GM12891 (cell line): ENCODE data around the gene SPARC.
A peak's percentile ranks its signal among the peaks of the same experiment; 100 is the strongest.

Experiments used
- DNase-seq: peaks from one replicate; pipeline ENCODE4 v3.0.0; 2011; ENCODE audit warnings: low spot score; ENCODE audit not compliant: insufficient read length
- FAIRE-seq: peaks from 2 replicates; lab custom pipeline; 2011; peaks lifted over from hg19 to GRCh38; lab: Jason Lieb, UNC
- PAX5 ChIP-seq: IDR thresholded peaks from 2 replicates; pipeline ENCODE4 v1.6.1; 2011; ENCODE audit warnings: low read length, moderate library complexity, mild to moderate bottlenecking; ENCODE audit not compliant: insufficient read depth, severe bottlenecking
- POLR2A ChIP-seq: IDR thresholded peaks from 2 replicates; pipeline ENCODE4 v1.6.1; 2011; ENCODE audit warnings: low read depth, low read length, control low read depth
- POLR2AphosphoS5 ChIP-seq: IDR thresholded peaks from 2 replicates; pipeline ENCODE4 v1.6.1; 2011; ENCODE audit warnings: low read depth, low read length, control low read depth
- POU2F2 ChIP-seq: IDR thresholded peaks from 2 replicates; pipeline ENCODE4 v1.6.1; 2011; ENCODE audit warnings: low read depth, mild to moderate bottlenecking, control low read depth, low read length, moderate library complexity
- SPI1 ChIP-seq: IDR thresholded peaks from 2 replicates; pipeline ENCODE4 v1.6.1; 2011; ENCODE audit warnings: low read depth, low read length, control low read depth
- TAF1 ChIP-seq: IDR thresholded peaks from 2 replicates; pipeline ENCODE4 v1.6.1; 2011; ENCODE audit warnings: low read depth, low read length, control low read depth

The SPARC gene

GRCh38 chr5:151662805-151663204 is 23.9 kb downstream of the SPARC start:
- no peak for FAIRE-seq
- DNase-seq: no peak
- TF ChIP-seq POU2F2 (no peak), POLR2AphosphoS5 (no peak; the same call in 1 of the 2 replicates), TAF1 (no peak), POLR2A (no peak; the same call in 1 of the 2 replicates), PAX5 (peak; percentile 40), SPI1 (peak; percentile 62)

DNA sequence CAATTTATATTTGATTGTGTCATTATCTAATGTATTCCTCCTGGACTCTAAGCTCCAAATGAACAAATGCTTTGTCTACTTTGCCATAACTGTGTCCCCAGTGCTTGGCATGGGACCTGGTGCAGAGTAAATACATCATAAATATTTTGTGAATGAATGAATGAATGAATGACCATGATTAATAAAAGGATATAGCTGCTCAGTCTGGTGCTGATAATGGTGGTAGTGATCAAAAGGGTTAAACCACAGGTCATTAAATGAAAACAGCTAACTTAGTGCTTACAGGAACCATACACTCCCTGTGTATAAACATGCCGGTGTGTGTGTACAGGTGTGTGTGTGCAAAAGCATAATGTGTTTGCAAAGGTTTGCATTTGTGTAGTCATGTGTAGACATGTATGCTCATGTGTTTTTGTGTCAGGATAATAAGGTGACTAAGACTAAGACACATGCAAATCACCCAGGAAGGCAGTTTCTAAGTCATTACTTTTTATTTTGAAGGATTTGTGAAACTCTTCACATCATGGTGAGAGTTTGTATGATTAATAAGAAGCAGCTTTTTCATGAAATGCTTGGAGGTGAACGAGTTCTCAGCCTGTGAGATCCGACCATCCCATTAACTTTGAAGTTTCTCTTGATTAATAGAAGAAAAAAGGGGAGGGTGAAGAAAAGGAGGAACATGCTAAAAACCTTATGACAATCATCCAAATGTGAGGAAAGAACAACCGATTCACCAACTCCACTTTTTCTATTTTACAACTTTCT is 24.6 kb downstream of the SPARC start:
- FAIRE-seq (peak; percentile 93), DNase-seq (no peak)
- TF ChIP-seq SPI1: no peak
- TF ChIP-seq POU2F2: peak; percentile 81; the same call in 1 of the 2 replicates
- TF ChIP-seq TAF1: no peak

DNA sequence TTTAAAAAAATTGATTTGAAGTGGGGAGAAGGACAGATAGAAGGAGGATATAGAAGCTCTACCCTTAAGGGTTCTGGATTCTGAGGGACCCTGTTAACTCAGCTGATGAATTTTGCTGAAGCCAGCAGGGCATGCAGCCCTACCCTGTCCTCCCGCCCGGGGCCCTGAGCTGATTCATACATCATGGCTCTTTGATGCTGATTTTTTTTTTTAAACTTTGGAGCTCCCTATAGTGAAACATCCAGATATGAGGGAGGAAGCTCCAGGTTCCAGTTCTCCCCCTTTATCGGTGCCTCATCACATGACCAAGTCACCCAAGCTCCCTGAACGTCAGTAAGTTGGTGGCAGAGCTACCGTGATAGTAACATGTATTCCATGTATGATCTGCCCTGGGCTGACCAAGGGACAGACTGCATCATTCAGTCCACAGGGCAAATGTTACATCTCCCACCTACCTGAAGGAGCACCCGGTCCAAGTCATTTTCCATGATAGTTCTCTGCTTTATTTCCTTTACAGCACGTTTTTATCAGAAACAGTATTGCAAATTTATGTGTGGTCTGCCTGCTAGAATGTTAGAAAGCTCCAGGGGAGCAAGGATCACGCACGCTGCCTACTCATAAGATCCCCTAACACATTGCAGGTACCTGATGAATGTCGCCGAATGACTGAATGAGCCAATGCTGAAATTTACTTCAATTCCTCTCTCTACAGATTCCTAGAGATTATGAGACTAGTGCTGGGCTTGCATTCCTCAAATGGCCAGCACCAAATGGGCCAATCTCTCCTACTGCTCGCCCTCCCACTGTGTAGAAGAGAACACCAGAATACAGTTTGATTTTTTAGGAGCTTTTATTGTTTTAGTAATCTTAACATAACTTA is 25.9 kb downstream of the SPARC start:
- FAIRE-seq (no peak), DNase-seq (no peak)
- TF ChIP-seq TAF1: no peak
- no peak for TF ChIP-seq POU2F2
- no peak for TF ChIP-seq POLR2AphosphoS5
- TF ChIP-seq POLR2A: no peak
- no peak for TF ChIP-seq PAX5
- no peak for TF ChIP-seq SPI1

- DNase-seq (peak; percentile 44), FAIRE-seq (peak; percentile 90)
- TF ChIP-seq POU2F2 (0 out of 2 replicates have a peak, but pooled peaks have one; percentile 50), POLR2AphosphoS5 (no peak)
These were observed 27.5 kb downstream of the SPARC start for GRCh38 chr5:151659001-151659754.

- TF ChIP-seq POU2F2 (no peak), POLR2A (no peak), POLR2AphosphoS5 (no peak), PAX5 (no peak), TAF1 (no peak), SPI1 (no peak)
- FAIRE-seq (no peak), DNase-seq (no peak)
These were observed 29.6 kb downstream of the SPARC start for GRCh38 chr5:151657114-151657513.

DNA sequence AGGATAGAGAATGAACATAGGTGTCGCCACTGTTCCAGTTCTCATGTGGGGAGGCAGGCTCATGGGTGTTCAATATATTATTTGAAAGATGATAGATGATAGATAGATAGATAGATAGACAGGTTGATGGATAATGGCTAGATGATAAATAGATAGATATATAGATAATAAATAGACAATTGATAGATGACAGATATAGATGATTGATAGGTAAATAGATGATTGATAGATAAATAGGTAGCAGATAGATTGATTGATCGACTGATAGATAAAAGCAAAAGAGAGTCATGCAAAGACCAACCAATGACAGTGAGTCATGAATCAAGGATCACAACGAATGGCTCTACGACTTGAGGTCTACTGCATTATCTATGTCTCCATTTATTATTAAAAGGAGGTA is 30.4 kb downstream of the SPARC start:
- TF ChIP-seq POLR2AphosphoS5 (no peak), PAX5 (no peak), SPI1 (no peak), POU2F2 (no peak)
- FAIRE-seq (no peak), DNase-seq (no peak)

- TF ChIP-seq SPI1: no peak
- peak; percentile 90 for FAIRE-seq
- peak; percentile 48 for DNase-seq
These were observed 34.6 kb downstream of the SPARC start for GRCh38 chr5:151651997-151652645.

DNA sequence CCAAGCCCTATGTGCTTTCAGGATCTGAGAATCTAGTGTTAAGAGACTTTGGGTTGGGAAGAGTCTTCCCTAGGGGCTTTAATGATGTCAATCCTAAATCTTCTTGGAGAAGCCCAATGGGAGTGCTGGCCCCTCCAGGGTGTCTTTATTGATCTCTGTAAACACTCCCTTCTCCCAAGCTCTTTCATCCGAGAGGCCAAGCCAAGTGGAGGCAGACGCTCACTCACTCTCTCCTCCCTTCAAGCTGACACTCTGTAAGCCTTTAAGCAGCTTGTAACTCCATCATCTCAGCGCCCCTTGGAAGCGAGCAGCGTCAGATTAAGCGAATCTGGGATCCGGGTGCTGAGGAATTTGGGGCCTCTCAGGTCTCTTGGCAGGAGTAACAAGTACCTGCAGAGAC is 37.7 kb downstream of the SPARC start:
- DNase-seq (no peak), FAIRE-seq (no peak)
- TF ChIP-seq POLR2A (no peak), POU2F2 (no peak), POLR2AphosphoS5 (no peak), PAX5 (no peak), SPI1 (no peak), TAF1 (no peak)

- DNase-seq: no peak
- FAIRE-seq: no peak
- no peak for TF ChIP-seq TAF1
- TF ChIP-seq POU2F2: no peak
- TF ChIP-seq POLR2AphosphoS5: no peak
- no peak for TF ChIP-seq POLR2A
- no peak for TF ChIP-seq PAX5
- TF ChIP-seq SPI1: no peak
These were observed 38.6 kb downstream of the SPARC start for GRCh38 chr5:151648089-151648488.
